Measurements from ENCODE around the gene SETBP1. TPM values are rescaled to one million over a fixed set of nuclear protein-coding genes. Genes with fewer than 3 reads are reported as not detected.
A peak's percentile ranks its signal among the peaks of the same experiment; 100 is the strongest.

The SETBP1 gene
- 39.5 TPM for total RNA-seq
- long read RNA-seq, partial matches to known transcripts = 2 of 7 reads
- long read RNA-seq, other reads (novel, unspliced or antisense) = 5 of 7 reads

GRCh38 chr18:44680273-44681075, at the start of gene SETBP1:
TSS of gene SETBP1 (plus strand) at chr18:44680888. CDS start at chr18:44701347, 20,459 bp downstream.
- Histone ChIP-seq H3K9me3 (no peaks in the 10 kb centered on the region), H3K4me1 (peaks cover 16% of the 10 kb centered on the region), H3K36me3 (no peaks in the 10 kb centered on the region), H3K27me3 (no peaks in the 10 kb centered on the region), H3K4me3 (peak within 1 kb of the TSS; percentile 82), H3K27ac (peak within 1 kb of the TSS; percentile 94)
- TF ChIP-seq CTCF (IDR thresholded peaks at IDR 0.05) = no peak
- ATAC-seq = peak; percentile 20
- intact Hi-C loops (cut with DNase I) = no loop called here
- peak; percentile 77 for DNase-seq

GRCh38 chr18:44632469-44633145, 48.1 kb upstream of the SETBP1 start:
- H3K4me1 ChIP-seq = no peaks in the 10 kb centered on the region
- no peaks in the 10 kb centered on the region for H3K36me3 ChIP-seq
- no peak overlapping the region for H3K27ac ChIP-seq
- no peak for ATAC-seq
- TF ChIP-seq CTCF (IDR thresholded peaks at IDR 0.05) = no peak
- no peaks in the 10 kb centered on the region for H3K27me3 ChIP-seq
- intact Hi-C loops (cut with DNase I) = no loop called here
- H3K4me3 ChIP-seq = no peak overlapping the region
- H3K9me3 ChIP-seq = no peaks in the 10 kb centered on the region
- DNase-seq = no peak

GRCh38 chr18:44635546-44635945, 45.1 kb upstream of the SETBP1 start:
- intact Hi-C loops (cut with DNase I) = no loop called here
- no peak overlapping the region for H3K27ac ChIP-seq

GRCh38 chr18:44636241-44636640, 44.4 kb upstream of the SETBP1 start:
- DNase-seq = no peak
- intact Hi-C loops (cut with DNase I) = no loop called here
- Histone ChIP-seq H3K36me3 (no peaks in the 10 kb centered on the region), H3K27ac (no peak overlapping the region), H3K9me3 (no peaks in the 10 kb centered on the region), H3K4me1 (no peaks in the 10 kb centered on the region), H3K4me3 (no peak overlapping the region), H3K27me3 (no peaks in the 10 kb centered on the region)
- no peak for ATAC-seq
- no peak for TF ChIP-seq CTCF (IDR thresholded peaks at IDR 0.05)

More at GRCh38 chr18:44635546-44635945, 45.1 kb upstream of the SETBP1 start:
- TF ChIP-seq CTCF (IDR thresholded peaks at IDR 0.05) = no peak
- no peak for DNase-seq
- H3K4me3 ChIP-seq = no peak overlapping the region
- H3K36me3 ChIP-seq = no peaks in the 10 kb centered on the region
- no peaks in the 10 kb centered on the region for H3K27me3 ChIP-seq
- H3K4me1 ChIP-seq = no peaks in the 10 kb centered on the region
- ATAC-seq = no peak
- no peaks in the 10 kb centered on the region for H3K9me3 ChIP-seq

GRCh38 chr18:44637210-44638033, 43.3 kb upstream of the SETBP1 start:
- ATAC-seq (no peak), DNase-seq (no peak)
- Histone ChIP-seq H3K36me3 (no peaks in the 10 kb centered on the region), H3K4me1 (no peaks in the 10 kb centered on the region), H3K27me3 (no peaks in the 10 kb centered on the region), H3K9me3 (no peaks in the 10 kb centered on the region), H3K27ac (no peak overlapping the region), H3K4me3 (no peak overlapping the region)
- intact Hi-C loops (cut with DNase I) = no loop called here
- TF ChIP-seq CTCF (IDR thresholded peaks at IDR 0.05) = no peak
